Mesendoderm (in vitro differentiated cells): ENCODE measurements around the gene ITGB2.

ENCODE experiments used
- DNase-seq: peaks from one replicate; pipeline ENCODE4 v3.0.0; 2013
- H2AK5ac ChIP-seq: 2 replicates; pipeline ENCODE4 v1.6.1; 2013; ENCODE audit warnings: low read length, inconsistent platforms
- H2BK120ac ChIP-seq: 2 replicates; pipeline ENCODE4 v1.6.1; 2013; ENCODE audit warnings: low read depth, mild to moderate bottlenecking, low read length, moderate library complexity, mixed read lengths
- H2BK15ac ChIP-seq: replicated peaks from 2 replicates; pipeline ENCODE4 v1.6.1; 2013; ENCODE audit warnings: low read depth, mild to moderate bottlenecking, moderate library complexity
- H2BK5ac ChIP-seq: 2 replicates; pipeline ENCODE4 v1.6.1; 2013; ENCODE audit warnings: low read length, inconsistent platforms
- H3K18ac ChIP-seq: 2 replicates; pipeline ENCODE4 v1.6.1; 2013; ENCODE audit warnings: mild to moderate bottlenecking, low read length, mixed read lengths
- H3K23ac ChIP-seq: one replicate; pipeline ENCODE4 v1.6.1; 2013; ENCODE audit warnings: low read length
- H3K27ac ChIP-seq: 2 replicates; pipeline ENCODE4 v1.5.1; 2013; ENCODE audit warnings: low read depth, mild to moderate bottlenecking, inconsistent platforms, low read length, moderate library complexity
- H3K27me3 ChIP-seq: 2 replicates; pipeline ENCODE4 v1.6.1; 2013; ENCODE audit warnings: low read length, control low read depth, mild to moderate bottlenecking, inconsistent platforms; ENCODE audit not compliant: insufficient read depth, poor library complexity
- H3K36me3 ChIP-seq: 2 replicates; pipeline ENCODE4 v1.6.1; 2013; ENCODE audit warnings: low read length, inconsistent platforms; ENCODE audit not compliant: control insufficient read depth, insufficient read depth
- H3K4ac ChIP-seq: one replicate; pipeline ENCODE4 v1.6.1; 2013; ENCODE audit warnings: low read depth, mild to moderate bottlenecking, low read length, moderate library complexity
- H3K4me1 ChIP-seq: 2 replicates; pipeline ENCODE4 v1.6.1; 2013; ENCODE audit warnings: low read depth, low read length, inconsistent platforms; ENCODE audit not compliant: control insufficient read depth
- H3K4me2 ChIP-seq: 2 replicates; pipeline ENCODE4 v1.6.1; 2013; ENCODE audit warnings: low read length
- H3K4me3 ChIP-seq: 2 replicates; pipeline ENCODE4 v1.5.1; 2013; ENCODE audit warnings: mild to moderate bottlenecking, low read length
- H3K56ac ChIP-seq: one replicate; pipeline ENCODE4 v1.6.1; 2013; ENCODE audit warnings: low read length
- H3K79me1 ChIP-seq: 2 replicates; pipeline ENCODE4 v1.6.1; 2013; ENCODE audit warnings: low read length, inconsistent platforms
- H3K79me2 ChIP-seq: 2 replicates; pipeline ENCODE4 v1.6.1; 2013; ENCODE audit warnings: mild to moderate bottlenecking, low read length; ENCODE audit not compliant: control insufficient read depth, insufficient read depth
- H3K9ac ChIP-seq: 2 replicates; pipeline ENCODE4 v1.6.1; 2013; ENCODE audit warnings: low read length, inconsistent platforms
- H4K5ac ChIP-seq: one replicate; pipeline ENCODE4 v1.6.1; 2013; ENCODE audit warnings: low read length
- H4K8ac ChIP-seq: one replicate; pipeline ENCODE4 v1.6.1; 2013; ENCODE audit warnings: low read depth, mild to moderate bottlenecking, control low read depth, low read length, moderate library complexity
- WGBS: extraction: QIAGEN DNeasy Blood & Tissue Kit; methylation state at CpG from one replicate; pipeline ENCODE4 v1.1.7; 2013; ENCODE audit warnings: low lambda C conversion rate, missing lambda C conversion rate; ENCODE audit not compliant: insufficient coverage; ENCODE audit errors: extremely low coverage; 5-methylcytosine and 5-hydroxymethylcytosine counted together

Gene ITGB2

DNA sequence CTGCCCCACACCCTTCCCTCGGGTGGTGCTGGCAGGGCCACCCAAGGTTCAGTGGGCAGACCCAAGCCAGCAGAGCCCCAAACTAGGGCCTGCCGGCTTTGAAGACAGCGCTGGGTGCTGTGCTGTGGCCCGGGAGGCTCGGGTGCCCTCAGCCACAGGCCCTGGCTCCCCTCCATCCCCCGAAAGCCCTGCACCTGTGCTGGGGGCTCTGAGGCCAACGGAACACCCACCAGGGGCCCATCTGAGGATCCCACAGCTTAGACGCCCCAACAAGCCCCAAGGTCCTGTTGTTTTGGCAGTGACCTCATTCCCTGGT lies 8.6 kb downstream of the ITGB2 start:
- Histone ChIP-seq H4K8ac (no peak overlapping the region), H3K27me3 (peaks cover 8% of the 10 kb centered on the region), H3K9ac (no peak overlapping the region), H2AK5ac (no peak overlapping the region), H2BK15ac (no peak overlapping the region), H3K79me2 (no peaks in the 10 kb centered on the region), H3K56ac (no peak overlapping the region), H3K4me2 (no peak overlapping the region), H3K79me1 (no peaks in the 10 kb centered on the region), H3K23ac (no peak overlapping the region), H3K18ac (no peak overlapping the region), H3K4ac (no peak overlapping the region), H3K36me3 (no peaks in the 10 kb centered on the region), H2BK120ac (no peak overlapping the region), H2BK5ac (no peak overlapping the region), H4K5ac (no peak overlapping the region), H3K4me1 (no peaks in the 10 kb centered on the region), H3K4me3 (no peak overlapping the region), H3K27ac (no peak overlapping the region)
- no peak for DNase-seq
- WGBS, result no CpG with 5 or more reads among the region's 8 CpGs

DNA sequence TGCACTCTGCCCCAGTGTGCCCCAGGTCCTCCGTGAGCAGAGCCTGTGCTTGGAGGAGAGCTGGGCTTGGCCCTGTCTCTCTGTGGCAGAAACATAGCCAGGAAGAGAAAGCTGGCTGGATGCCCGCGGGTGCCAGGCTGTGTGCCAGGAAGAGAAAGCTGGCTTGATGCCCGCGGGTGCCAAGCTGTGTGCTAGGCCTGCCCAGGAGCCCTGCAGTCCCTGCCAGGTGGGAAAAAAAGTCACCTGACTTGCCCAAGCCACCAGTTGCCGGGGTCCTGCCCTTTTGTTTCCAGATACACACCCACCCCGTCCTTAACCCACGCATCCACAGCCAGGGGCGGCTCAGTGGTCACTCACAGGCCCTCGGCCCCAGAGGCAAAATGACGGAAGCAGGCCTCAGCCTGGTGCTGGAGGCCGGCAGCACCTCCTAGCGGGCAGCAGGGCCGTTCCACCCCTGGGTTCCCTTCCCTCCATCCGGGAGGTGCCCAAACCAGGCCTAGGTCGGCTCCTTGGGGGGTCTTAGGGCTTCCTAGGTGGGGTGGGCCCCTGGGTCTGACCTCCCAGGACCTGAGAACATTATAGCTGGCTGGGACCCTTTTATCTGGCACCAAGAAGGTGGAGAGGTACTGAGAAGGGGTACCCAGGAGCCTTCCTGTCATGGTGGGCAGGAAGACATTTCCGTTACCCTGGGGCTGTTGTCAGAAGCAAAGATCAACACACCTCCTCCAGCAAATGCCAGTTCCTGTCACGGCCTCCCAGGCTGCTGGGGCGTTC lies 9.1 kb downstream of the ITGB2 start:
- Histone ChIP-seq H4K8ac (no peak overlapping the region), H3K18ac (no peak overlapping the region), H2BK5ac (no peak overlapping the region), H2BK15ac (no peak overlapping the region), H3K56ac (no peak overlapping the region), H3K4me1 (no peaks in the 10 kb centered on the region), H2BK120ac (no peak overlapping the region), H3K4ac (no peak overlapping the region), H2AK5ac (no peak overlapping the region), H3K9ac (no peak overlapping the region), H3K79me1 (no peaks in the 10 kb centered on the region), H3K79me2 (no peaks in the 10 kb centered on the region), H4K5ac (no peak overlapping the region), H3K4me2 (no peak overlapping the region), H3K23ac (no peak overlapping the region), H3K27me3 (peaks cover 6% of the 10 kb centered on the region), H3K4me3 (no peak overlapping the region), H3K36me3 (no peaks in the 10 kb centered on the region), H3K27ac (no peak overlapping the region)
- DNase-seq, result no peak
- WGBS, result no CpG with 5 or more reads among the region's 19 CpGs

DNA sequence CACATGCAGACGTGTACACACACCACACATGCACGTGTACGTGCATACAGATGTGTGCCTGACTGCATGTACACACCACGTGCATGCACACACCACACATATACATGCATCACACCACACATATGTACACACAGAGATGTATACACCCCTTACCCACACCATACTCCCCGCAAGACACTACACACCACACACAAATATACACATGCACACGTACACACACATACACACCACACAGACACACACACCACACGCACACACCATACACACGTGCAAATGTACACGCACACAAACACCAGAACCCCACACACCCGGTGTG lies 9.7 kb downstream of the ITGB2 start:
- Histone ChIP-seq H3K18ac (no peak overlapping the region), H3K4me2 (no peak overlapping the region), H2BK15ac (no peak overlapping the region), H3K9ac (no peak overlapping the region), H3K4me3 (no peak overlapping the region), H3K36me3 (no peaks in the 10 kb centered on the region), H2AK5ac (no peak overlapping the region), H3K79me1 (no peaks in the 10 kb centered on the region), H4K8ac (no peak overlapping the region), H4K5ac (no peak overlapping the region), H3K27me3 (peaks cover 6% of the 10 kb centered on the region), H2BK5ac (no peak overlapping the region), H3K56ac (no peak overlapping the region), H3K23ac (no peak overlapping the region), H3K27ac (no peak overlapping the region), H3K4ac (no peak overlapping the region), H2BK120ac (no peak overlapping the region), H3K79me2 (no peaks in the 10 kb centered on the region), H3K4me1 (no peaks in the 10 kb centered on the region)
- WGBS, result no CpG with 5 or more reads among the region's 10 CpGs
- no peak for DNase-seq

DNA sequence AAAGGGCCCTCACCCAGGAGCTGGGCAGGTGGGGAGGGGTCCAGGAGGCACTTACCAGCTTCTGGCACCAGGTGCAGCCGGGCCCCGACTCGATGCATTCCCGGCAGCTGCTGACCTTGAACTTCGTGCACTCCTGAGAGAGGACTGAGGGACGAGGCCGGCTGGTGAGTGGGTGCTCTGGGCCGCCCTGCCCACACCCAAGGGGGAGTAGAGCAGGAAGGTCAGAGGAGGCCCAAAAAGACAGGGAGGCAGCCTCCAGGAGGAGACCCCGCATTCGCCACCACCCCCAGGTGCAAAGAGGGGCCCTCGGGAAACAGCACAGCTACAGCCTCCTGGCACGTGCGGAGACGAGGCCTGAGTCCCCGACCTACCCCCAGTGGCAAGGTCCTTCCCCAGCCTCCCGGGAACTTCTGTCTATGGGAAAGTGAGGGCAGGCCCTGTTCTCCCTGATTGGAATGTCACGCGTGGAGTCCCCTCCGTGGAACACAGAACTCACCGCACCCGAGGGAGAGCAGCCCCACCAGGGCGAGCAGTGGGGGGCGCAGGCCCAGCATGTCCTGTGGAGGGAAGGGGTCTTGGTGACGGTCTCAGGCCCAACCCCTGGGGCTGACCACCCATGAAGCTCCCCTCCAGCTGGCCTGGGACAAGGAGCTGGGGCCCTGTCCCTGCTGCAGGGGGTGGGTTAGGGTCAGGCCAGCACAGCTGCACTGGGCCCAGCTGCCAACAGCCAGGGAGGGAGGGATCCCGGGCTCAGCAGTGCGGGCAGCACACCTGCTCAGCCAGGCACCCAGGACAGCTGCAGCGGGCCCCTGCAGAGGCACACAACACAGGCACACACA lies 10.3 kb downstream of the ITGB2 start:
- Histone ChIP-seq H3K9ac (no peak overlapping the region), H3K27me3 (peaks cover 4% of the 10 kb centered on the region), H3K27ac (no peak overlapping the region), H3K79me2 (no peaks in the 10 kb centered on the region), H3K18ac (no peak overlapping the region), H3K23ac (no peak overlapping the region), H2AK5ac (no peak overlapping the region), H4K8ac (no peak overlapping the region), H4K5ac (no peak overlapping the region), H3K56ac (no peak overlapping the region), H3K4ac (no peak overlapping the region), H2BK120ac (no peak overlapping the region), H3K4me2 (no peak overlapping the region), H3K79me1 (no peaks in the 10 kb centered on the region), H3K36me3 (no peaks in the 10 kb centered on the region), H2BK15ac (no peak overlapping the region), H3K4me3 (no peak overlapping the region), H3K4me1 (no peaks in the 10 kb centered on the region), H2BK5ac (no peak overlapping the region)
- no CpG with 5 or more reads among the region's 27 CpGs for WGBS
- no peak for DNase-seq

DNA sequence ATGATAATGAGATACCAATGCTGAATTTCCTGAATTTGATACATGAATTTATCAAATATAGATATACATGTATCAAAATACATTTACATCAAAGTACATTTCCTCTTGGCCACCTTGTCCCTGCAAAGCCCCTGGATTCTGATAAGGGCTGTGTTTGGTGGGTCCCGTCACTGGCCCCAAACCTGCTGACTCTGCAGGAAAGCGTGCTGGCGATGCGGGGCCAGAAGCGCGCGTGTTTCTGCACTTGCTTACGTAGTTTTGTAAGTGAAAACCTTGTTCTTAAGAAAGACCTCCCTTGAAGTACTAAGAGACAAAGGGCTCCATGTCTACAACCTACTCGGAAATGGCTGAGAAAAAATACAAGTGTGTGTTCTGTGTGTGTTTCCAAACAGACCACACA lies 11.0 kb downstream of the ITGB2 start:
- H2BK15ac ChIP-seq, result no peak overlapping the region
- H3K4me3 ChIP-seq, result no peak overlapping the region
- H3K18ac ChIP-seq, result no peak overlapping the region
- no peak overlapping the region for H3K56ac ChIP-seq
- DNase-seq, result no peak
- H3K27me3 ChIP-seq, result peaks cover 3% of the 10 kb centered on the region
- H3K23ac ChIP-seq, result no peak overlapping the region
- H4K8ac ChIP-seq, result no peak overlapping the region
- no peaks in the 10 kb centered on the region for H3K36me3 ChIP-seq
- no peak overlapping the region for H2BK120ac ChIP-seq
- H4K5ac ChIP-seq, result no peak overlapping the region
- no peak overlapping the region for H3K4ac ChIP-seq
- no peaks in the 10 kb centered on the region for H3K79me2 ChIP-seq
- H2AK5ac ChIP-seq, result no peak overlapping the region
- H3K4me2 ChIP-seq, result no peak overlapping the region
- H3K4me1 ChIP-seq, result no peaks in the 10 kb centered on the region
- no peak overlapping the region for H2BK5ac ChIP-seq
- no peaks in the 10 kb centered on the region for H3K79me1 ChIP-seq
- H3K27ac ChIP-seq, result no peak overlapping the region
- H3K9ac ChIP-seq, result no peak overlapping the region
- no CpG with 5 or more reads among the region's 9 CpGs for WGBS
